ENCODE measurements around the gene MYO16.
"Not testable (repeated sequence)": the region's sequence is repeated elsewhere in the genome, so short reads cannot be mapped to it uniquely, and the experiment has no call there.

The MYO16 gene

GRCh38 chr13:108903613-108904012 lies 274.2 kb downstream of the MYO16 start:
- TF ChIP-seq, protein P1, sequence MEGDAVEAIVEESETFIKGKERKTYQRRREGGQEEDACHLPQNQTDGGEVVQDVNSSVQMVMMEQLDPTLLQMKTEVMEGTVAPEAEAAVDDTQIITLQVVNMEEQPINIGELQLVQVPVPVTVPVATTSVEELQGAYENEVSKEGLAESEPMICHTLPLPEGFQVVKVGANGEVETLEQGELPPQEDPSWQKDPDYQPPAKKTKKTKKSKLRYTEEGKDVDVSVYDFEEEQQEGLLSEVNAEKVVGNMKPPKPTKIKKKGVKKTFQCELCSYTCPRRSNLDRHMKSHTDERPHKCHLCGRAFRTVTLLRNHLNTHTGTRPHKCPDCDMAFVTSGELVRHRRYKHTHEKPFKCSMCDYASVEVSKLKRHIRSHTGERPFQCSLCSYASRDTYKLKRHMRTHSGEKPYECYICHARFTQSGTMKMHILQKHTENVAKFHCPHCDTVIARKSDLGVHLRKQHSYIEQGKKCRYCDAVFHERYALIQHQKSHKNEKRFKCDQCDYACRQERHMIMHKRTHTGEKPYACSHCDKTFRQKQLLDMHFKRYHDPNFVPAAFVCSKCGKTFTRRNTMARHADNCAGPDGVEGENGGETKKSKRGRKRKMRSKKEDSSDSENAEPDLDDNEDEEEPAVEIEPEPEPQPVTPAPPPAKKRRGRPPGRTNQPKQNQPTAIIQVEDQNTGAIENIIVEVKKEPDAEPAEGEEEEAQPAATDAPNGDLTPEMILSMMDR (IDR thresholded peaks at IDR 0.05): no peak
- no peak for TF ChIP-seq ZFX (IDR thresholded peaks at IDR 0.05; ENCODE audit: borderline replicate concordance)
- no peak overlapping the region for H3K27ac ChIP-seq

DNA sequence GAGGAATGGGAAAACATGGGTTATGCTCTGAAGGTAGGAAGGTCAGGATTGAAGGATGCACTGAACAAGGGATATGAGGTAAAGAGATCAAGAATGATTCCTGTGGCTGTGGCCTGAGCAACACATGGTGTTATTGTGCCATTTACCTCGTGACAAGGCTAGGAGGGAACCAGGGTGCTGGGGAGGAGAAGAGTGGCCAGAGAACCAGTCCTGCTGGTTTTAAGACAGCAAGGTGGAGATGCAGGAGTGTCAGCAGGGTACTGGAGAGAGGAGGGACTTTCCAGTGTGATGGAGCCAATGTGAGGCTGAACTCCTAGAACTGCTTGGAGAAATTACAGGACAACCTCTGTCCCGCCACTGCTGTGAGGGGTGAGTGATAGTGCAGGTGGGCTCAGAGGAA lies 282.4 kb downstream of the MYO16 start:
- H3K27ac ChIP-seq: no peak overlapping the region
- TF ChIP-seq ZFX (IDR thresholded peaks at IDR 0.05; ENCODE audit: borderline replicate concordance): no peak
- TF ChIP-seq, protein P1 (IDR thresholded peaks at IDR 0.05): no peak

GRCh38 chr13:108913731-108914130 lies 284.3 kb downstream of the MYO16 start:
- not testable (repeated sequence) for H3K27ac ChIP-seq

- TF ChIP-seq, protein P1 (IDR thresholded peaks at IDR 0.05): peak; percentile 79
- no peak for TF ChIP-seq ZFX (IDR thresholded peaks at IDR 0.05; ENCODE audit: borderline replicate concordance)
- no peak overlapping the region for H3K27ac ChIP-seq
These were observed 285.8 kb downstream of the MYO16 start for GRCh38 chr13:108915095-108915633.

DNA sequence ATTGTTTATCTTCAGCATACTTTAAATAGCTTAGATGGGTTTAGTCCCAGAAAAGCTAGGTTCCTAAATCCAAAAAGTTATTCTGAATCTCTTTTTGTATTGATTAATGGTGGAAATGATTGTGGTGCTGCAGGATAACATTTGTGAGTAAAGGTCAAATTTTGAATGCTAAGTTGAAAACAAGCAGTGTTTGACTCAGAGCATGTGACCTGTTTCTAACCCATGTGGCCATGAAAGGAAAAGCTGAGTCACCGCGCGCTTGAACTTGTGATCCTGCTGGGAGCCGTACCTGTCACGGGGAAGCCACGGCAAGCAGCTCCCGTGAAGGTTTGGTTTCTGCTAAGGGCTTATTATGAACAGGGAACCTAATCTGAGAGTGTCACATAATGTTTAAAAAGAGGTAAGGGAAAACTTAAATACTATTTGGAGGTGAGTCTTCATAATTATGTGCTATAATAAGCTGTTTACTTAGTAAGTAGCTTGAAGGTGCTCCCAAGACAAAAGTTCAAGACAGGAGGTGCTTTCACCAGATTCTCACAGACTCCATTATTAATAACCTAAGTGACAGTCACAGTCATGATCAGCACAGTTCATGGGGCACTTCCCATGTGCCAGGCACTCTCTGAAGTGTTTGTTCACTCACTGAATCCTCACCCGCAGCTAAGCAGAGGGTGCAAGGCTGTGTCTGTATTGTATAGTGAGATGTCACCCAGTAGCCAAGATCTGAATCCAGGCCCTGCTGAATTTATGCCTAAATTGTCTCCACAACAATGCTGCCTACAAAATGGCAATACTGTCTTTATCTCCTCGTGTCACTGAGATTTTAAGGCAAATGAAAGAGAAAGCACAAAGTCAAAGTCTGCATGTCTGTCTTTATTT lies 286.5 kb downstream of the MYO16 start:
- H3K27ac ChIP-seq: no peak overlapping the region
- no peak for TF ChIP-seq ZFX (IDR thresholded peaks at IDR 0.05; ENCODE audit: borderline replicate concordance)
- TF ChIP-seq, protein P1 (IDR thresholded peaks at IDR 0.05): no peak

- no peak for TF ChIP-seq ZFX (IDR thresholded peaks at IDR 0.05; ENCODE audit: borderline replicate concordance)
- TF ChIP-seq, protein P1 (IDR thresholded peaks at IDR 0.05): no peak
- no peak overlapping the region for H3K27ac ChIP-seq
These were observed 288.2 kb downstream of the MYO16 start for GRCh38 chr13:108917581-108917980.

DNA sequence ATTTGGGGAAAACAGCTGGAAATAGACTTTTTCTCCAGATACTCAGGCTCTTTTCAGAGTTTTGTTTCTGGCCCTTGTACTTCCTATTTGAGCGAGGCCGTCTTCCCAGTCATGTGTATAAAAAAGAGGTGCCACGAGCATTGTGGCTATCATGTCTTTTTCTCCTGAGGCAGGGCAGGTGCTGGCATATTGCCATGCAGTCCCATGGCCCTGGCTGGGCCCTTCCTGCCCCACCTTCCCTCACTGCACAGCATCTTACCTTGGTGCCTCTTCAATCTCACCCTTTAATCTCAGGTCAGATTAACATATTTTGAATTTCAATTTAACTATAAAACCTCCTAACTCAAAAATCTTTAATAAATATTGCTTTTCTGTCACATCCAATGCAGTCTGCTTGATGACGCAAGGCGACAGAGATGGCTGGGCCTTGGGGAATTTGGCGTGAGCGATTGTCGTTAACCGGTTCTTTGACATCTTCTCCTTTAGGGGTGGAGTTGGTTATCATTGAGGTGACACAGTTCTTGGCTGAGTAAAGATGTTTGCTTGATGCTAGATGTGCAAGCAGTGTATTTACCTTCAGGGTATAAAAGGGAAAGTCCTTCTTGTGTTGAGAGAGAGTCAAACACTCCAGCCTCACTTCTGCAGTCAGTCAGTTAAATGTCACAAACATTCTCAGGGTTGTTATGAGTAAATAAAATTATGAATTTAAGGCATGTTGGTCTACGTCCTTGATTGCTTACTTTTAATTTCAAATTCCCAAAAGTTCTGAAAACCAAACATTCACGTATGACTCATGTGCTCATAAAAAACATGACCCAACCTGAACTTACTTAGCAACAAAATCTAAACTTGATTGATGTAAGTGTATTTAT lies 289.9 kb downstream of the MYO16 start:
- peak overlapping the region; percentile 69 for H3K27ac ChIP-seq
- no peak for TF ChIP-seq ZFX (IDR thresholded peaks at IDR 0.05; ENCODE audit: borderline replicate concordance)
- TF ChIP-seq, protein P1 (IDR thresholded peaks at IDR 0.05): no peak
